Erythroblast (primary cell): ENCODE measurements around the gene MAD2L2.

Experiments
- GATA1 ChIP-seq: IDR thresholded peaks from 2 replicates; pipeline ENCODE4 v1.6.1; 2011; ENCODE audit warnings: low read depth, mild to moderate bottlenecking, control low read depth, low read length, moderate library complexity
- POLR2A ChIP-seq: IDR thresholded peaks from 2 replicates; pipeline ENCODE4 v1.6.1; 2011; ENCODE audit warnings: mild to moderate bottlenecking, low read length

- TF ChIP-seq POLR2A = no peak
- no peak for TF ChIP-seq GATA1
Observed at GRCh38 chr1:11650331-11650991, 30.5 kb downstream of the MAD2L2 start.
